Fibroblast of skin of right quadriceps (primary cell): ENCODE data around the gene SLCO2B1.

Experiments used
- DNase-seq: peaks from one replicate; pipeline ENCODE4 v3.0.0-alpha.2; 2013

The SLCO2B1 gene

DNA sequence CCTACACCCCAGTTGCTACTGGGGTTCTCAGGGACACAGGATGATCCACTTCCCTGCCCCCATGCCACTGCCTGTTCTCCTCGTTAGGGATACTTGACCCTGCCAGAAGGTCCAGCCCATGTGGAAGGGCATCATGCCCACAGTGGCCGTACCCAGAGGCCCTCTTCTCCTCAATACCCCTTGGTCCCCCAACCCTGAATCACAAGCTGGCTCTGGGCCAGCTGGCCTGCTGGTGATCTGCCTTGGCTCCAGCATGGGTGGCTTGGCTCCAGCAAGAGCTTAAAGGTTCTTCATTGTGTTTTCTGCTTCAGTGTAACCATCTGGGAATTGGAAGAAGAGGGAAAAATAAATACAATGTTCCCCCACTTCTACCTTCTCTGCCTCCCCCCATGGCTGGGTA is 78.6 kb downstream of the SLCO2B1 start:
- DNase-seq = no peak

DNA sequence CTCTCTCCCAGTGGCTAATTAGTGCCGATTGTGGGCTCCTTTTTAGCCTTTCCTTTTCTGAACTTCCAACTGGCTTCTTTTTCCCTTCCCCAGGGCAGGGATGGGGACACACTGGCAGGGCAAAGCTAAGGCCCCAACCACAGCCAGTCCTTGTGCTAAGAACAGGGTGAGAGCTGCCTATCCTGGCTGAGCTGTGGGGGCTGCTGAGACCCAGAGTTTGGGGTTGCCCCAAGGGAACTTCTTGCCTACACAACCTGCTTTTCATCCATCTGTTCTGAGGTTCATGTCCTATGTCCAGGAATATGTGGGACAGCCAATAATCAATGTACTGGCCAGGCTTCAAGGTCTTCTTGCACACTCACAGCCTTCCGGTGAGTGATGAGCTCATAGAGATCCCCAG is 79.7 kb downstream of the SLCO2B1 start:
- DNase-seq = no peak

DNA sequence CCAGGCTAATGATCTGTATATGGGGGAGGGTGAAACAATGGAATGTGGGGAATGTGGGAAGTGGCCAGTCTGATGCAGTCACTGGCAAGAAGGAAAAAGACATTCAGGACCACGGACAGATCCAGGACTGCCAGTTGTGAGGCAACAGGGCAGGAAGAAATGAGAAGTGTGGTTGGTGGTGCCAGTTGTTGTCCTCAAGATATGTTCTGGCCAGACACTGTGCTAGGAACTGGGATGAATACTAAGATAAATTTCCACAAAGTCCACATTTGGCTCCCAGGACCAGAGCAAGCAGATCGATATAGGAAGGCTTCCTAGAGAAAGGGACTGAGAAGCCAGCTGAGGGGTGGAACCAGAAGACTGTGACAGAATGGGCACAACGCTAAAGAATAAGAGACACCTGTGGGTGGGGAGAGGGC is 82.9 kb downstream of the SLCO2B1 start:
- DNase-seq = peak; percentile 60

DNA sequence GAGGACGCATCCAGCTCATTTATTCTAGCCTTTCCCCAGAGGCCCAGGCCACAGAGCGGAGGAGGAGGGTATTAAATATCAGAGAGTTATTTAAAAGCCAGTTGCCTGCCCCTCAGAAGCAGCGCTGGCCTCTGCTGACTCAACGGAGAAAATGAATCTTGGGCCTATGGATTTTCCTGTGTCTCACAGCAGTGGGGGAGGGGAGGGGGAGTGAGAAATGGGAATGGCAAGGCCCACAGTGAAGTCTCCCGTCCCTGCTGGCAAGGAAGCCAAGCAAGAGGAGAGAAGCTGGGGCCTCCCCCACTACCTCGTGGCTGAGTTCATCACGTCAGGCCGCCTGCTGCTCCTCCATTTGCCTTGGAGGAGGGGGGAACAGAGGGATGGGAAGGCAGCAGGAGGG is 85.2 kb downstream of the SLCO2B1 start:
- DNase-seq = peak; percentile 26

DNA sequence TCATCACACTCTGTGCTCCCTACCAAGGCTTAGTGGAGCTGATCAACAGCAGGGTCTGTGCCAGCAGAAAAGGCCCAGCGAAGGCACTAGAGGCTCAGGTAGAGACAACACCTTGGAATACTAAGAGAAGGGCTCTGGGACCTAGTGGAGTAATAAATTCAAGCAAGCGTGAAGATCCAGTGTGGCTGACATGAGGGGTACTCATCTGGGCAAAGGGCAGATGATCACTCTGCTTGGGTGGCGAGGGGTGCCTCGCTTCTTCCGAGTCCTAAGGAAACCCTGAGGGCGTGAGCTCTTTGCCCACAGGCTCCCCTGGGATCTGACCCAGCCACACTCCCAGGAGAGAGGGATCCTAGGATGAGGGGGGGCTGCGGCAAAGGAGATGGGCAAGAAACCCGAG is 86.1 kb downstream of the SLCO2B1 start:
- no peak for DNase-seq

DNA sequence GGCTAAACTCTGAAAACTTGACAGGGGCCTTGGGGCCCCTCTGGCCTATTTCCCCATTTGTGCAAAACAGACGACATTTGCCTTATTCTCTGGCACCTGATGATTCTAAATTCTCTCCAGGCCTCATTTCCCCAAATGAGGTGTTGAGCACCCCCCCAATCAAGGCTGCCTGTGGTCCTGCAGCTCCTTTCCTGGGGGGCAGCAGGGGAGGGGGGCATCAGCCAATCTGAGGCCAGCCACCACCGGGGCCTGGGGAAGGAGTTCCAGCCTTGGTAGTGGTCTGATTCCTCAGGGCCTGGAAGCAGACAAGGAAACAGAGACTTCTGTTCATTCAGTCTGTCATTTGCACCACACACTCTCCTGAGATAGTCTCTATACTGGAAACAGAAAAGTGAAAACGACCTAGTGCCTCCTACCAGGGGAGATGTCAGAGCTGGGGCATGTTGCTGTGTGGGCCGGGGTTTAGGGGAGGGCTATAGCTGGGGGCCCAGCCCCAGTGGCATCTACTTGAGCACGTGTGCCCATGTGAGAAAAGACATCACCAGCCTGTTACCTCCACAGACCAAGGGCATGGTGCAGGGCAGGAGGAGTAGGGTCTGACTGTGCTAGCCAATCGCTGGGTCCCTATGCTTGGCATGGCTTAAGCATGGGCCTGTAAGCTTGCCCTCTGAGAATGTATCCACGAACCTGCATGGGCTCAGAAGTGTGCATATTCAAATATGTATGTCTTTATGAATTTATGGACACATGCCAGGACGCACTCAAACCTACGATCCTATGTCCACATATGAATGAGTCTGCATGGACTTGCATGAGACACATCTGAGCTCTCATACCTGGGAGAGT is 87.9 kb downstream of the SLCO2B1 start:
- no peak for DNase-seq

DNA sequence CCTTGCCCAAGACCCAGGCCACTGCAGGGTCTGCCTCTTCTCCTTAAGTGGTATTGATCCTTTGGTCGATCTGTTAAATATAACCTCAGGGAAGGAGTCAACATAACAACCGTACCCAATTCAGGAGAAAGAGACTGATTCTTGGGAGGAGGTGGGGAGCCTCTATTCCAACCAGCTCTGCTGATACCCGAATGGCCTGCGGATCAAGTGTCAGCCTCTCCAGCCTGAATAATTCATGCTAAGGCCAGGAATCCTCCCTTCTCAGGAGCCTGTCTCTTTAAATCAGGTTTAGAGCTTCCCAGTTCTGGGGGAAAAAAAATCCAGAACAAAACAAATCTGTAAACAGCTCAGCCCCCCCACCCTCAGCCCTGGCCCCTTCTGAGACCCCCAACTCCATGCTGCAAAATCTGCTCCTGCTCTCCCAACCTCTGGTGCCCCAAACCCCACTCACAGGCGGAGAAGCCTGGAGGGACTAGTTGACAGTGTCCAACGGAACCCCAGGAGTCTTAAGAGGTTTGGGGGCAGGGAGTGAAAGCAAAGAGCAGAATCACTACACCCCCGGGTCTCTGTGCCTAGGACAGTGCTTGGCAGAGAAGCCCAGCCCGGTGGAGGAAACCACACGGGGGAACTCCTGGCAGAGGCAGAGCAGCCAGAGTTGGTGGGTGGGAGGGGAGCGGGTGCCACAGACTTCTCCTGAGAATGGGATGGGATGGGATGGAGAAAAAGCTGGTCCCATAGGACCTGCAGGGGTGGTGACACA is 88.8 kb downstream of the SLCO2B1 start:
- DNase-seq = no peak

DNA sequence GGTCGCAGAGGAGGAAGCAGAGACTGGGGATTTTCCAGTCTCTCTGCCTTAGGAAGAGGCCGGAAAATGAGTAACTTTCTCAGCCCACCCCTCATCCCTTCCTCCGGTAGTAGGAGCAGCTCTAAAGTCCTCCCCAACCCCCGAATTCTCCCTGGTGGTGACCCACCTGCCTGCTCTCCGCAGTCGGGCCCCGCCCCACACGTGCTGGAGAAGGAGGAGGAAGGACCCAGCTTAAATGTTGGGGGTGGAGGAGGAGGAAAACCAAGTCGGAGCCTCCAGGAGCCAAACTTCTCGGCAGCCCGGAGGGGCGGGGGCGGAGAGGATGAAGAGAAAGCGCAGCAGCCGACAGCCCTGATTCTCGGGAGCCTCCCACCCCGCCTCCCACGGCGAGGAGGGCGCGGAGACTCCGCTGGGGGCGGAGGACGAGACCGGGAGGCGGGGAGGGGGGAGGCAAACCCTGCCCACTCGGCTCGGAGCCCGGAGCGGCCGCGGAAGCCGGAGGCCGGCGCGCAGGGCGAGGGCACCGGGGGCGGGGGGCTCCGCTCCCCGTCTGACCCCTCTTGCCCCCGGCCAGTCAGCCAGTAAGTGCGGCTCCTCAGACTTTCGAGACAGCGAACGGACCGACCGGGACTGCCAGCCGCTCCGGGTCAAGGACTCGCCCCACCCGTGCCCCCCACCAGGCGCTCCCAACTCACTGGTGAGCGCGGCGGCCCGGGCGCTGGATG is 89.6 kb downstream of the SLCO2B1 start, which contains the start of gene TPBGL:
TPBGL (plus strand) TSS at position 464 of the 725 bp plus-strand sequence. CDS start 276 bp downstream, outside the sequence.
- no peak for DNase-seq

DNA sequence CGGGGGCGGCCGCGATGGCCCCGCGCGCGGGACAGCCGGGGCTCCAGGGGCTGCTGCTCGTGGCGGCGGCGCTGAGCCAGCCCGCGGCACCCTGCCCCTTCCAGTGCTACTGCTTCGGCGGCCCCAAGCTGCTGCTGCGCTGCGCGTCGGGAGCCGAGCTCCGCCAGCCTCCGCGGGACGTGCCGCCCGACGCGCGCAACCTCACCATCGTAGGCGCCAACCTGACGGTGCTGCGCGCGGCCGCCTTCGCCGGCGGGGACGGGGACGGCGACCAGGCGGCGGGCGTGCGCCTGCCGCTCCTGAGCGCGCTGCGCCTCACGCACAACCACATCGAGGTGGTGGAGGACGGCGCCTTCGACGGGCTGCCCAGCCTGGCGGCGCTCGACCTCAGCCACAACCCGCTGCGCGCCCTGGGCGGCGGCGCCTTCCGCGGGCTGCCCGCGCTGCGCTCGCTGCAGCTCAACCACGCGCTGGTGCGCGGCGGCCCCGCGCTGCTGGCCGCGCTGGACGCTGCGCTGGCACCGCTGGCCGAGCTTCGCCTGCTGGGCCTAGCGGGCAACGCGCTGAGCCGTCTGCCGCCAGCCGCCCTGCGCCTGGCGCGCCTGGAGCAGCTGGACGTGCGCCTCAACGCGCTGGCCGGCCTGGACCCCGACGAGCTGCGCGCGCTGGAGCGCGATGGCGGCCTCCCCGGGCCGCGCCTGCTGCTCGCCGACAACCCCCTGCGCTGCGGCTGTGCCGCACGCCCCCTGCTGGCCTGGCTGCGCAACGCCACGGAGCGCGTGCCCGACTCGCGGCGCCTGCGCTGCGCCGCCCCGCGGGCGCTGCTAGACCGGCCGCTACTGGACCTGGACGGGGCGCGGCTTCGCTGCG is 90.4 kb downstream of the SLCO2B1 start:
- peak; percentile 80 for DNase-seq

DNA sequence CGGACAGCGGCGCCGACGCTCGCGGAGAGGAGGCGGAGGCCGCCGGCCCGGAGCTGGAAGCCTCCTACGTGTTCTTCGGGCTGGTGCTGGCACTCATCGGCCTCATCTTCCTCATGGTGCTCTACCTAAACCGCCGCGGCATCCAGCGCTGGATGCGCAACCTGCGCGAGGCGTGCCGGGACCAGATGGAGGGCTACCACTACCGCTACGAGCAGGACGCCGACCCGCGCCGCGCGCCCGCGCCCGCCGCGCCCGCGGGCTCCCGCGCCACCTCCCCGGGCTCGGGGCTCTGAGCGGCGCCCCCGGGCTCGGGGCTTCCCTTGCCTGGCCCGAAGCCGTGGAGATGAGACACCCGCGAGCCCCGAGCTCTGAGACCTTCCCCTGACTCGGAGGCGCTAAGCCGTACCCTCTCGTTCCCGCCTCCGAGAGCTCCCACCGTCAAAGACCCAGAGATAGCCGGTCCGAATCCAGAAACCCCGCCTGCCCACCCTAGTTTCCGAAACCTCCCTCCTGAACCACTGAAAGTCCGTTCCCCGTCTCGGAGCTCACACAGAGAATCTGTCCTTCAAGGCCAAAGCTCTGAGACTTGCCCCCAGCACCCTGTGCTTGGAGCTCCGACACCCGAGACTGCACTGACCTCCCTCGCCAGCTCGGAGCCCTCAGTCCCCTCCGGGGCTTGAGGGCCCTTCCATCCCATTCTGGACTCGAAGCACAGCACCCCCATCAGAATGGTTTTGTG is 91.2 kb downstream of the SLCO2B1 start:
- no peak for DNase-seq

DNA sequence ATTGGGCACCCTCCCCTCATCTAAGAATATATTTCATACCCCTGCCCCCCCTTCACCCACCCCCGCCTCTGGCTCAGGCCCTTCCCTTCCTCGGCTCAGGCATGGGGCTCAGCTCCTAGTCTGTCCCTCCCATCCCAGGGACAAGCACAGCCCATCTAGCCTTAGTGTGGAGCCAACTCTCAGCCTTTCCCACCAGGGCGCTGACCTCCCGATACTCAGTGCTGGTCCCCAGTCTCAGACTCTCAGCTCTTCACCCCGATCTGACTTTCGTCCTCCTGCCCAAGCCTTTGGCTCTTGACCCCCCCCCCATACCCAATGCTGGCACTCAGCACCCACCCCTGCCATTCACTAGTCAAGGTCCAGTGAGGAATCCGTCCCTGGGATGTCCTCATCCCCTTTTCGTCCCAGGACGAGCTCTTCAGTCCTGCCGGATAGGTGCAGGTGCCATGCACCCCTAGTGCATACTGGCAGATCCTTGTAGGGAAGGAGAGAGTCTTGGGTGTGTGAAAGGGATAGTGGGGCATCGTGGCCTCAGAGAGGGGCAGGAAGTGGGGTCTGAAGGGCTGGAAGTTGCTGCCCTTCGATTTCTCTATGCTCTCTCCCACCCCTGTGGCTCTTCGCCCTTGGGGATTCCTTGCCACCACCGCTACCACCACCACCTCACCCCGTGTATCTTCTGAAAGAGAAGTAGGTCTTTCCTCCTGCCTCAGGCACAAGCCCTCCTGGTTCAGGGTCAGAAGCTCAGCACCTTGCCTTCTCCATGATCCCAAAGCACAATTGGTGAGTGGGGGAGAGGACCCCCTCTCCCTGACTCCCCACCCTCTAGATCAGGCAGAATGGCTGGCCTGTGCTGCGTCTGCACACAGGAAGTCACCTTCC is 92.1 kb downstream of the SLCO2B1 start:
- DNase-seq = no peak

DNA sequence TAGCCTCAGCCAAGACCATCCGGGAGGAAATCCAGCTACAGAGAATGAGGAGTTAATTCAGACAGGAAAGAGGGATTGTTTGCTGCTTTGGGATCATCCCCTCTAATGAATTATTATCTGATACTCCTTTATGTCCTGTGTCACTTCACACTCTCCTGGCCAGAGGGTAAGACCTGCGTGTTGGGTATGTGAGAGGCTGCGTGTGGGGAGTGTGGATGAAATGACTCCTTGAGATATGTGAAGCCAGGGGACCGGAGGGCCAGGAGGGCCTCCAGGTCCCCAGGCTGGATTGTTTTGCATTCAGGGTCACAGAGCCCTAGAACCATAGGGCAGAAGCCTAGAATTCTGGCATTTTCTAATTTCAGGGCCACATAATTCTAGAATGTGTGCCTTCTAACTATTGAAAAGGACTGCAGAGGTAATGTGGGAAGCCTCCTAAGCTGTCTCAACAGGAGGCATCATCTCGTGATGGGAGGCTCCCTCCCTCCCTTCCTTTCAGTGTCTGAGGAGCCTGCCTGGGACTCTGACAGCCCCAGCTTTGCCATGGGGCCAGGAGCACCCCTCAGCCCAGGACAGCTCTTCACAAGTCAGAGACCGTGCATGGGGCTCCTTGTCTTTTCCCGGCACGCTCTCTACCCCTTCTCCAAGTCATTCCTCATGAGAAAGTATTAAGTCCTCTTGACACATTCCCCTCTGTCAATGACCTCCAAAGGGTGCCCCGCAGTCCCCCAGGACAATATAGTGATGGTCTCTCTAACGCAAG is 93.3 kb downstream of the SLCO2B1 start:
- DNase-seq = no peak

DNA sequence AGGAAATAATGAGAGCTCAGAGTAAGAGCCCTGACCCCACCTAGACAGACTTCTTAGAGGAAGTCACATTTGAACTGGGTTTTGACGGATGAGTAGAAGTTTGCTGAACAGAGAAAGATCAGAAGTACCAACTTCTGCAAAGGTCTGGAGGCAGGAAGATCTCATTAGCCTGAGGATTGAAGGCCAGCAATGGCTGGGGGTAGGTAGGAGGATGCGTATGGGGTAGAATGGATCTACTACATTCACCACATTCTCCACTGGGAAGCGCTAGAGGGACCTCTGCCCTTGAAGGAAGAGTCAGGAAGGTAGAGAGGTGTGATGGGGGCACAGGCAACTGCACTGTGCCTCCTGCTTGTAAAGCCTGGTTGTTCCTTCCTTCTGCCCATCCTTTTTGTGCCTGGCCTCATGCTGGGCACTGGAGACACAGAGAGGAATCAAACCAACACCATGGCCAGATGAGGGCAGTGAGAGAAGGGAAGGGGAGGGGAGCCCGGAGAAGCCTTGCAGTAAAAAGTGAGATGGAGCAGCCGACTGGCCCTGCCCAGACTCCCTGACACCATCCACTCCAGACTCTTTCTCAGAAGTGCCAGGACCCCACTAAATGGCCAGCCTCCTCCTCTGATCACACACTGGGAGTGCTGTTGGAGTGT is 94.6 kb downstream of the SLCO2B1 start:
- DNase-seq = no peak

DNA sequence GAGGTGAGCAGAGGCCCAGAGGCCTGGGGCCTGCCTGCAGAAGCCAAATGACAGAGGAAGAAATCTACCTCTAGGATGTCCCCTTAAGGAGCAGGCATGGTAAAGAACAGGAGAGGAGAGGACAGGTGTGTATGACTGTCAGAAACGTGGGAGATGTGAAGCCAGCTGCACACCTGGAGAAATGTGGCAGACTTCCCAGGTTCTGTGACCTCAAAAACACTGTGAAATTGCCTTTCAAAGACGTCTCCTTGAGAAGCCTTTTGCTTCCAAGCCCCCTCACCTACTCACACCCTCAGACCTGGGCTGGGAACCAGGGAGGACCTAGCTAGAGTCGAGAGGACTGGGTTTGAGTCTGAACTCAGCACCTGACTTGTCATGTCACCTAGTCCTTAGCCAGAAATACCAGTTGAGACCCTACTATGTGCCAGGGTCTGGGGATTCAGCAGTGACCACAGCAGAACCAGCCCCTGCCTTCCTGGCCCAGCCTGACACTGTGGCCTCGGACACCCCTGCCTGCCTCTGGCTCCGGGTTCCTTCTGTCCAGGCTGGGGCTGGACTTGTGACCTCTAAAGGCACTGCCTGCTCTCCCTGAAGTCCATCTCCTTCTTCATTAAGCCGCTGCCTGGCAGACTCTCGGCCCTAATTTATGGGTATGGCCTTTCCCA is 95.2 kb downstream of the SLCO2B1 start:
- DNase-seq = no peak

DNA sequence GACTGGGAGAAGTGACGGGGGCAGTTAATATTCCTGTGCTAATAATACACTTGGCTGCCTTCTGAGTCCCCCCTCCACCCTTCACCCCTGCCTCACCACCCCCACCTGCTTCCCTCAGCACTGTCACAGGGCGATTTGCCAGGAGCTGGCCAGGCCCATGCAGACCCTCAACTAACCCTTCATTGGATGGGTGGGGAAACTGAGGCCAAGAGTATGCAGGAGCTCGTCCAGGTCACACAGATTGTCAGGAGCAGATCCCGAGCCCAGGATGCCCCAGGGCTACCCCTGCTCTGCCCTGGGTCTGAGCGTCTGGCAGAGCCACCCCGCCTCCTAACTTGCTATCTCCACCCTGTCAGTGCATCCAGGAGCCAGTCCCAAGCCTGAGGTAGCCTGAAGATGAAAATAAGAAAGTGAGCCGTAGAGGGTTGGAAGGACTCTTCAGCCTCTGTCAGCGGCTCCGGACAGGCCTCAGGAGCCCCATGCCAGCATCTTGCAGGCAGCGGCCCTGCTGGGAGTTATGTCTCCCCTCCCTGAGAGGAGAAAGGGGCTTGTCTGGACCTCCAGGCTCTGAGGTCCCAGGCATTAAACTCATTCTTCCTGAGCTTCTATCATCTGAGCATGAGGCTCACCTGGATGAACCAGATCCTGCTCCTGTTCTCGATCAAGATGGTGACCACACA is 95.9 kb downstream of the SLCO2B1 start:
- no peak for DNase-seq

DNA sequence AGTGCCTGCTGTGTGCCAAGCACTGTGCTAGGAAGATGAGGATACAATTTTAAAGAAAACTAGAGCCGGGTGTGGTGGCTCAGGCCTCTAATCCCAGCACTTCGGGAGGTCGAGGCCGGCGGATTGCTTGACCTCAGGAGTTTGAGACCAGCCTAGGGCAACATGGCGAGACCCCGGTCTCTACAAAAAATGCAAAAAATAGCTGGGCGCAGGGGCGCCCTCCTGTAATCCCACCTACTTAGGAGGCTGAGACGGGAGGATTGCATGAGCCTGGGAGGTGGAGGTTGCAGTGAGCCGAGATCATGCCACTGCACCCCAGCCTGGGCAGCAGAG is 98.0 kb downstream of the SLCO2B1 start:
- no peak for DNase-seq

DNA sequence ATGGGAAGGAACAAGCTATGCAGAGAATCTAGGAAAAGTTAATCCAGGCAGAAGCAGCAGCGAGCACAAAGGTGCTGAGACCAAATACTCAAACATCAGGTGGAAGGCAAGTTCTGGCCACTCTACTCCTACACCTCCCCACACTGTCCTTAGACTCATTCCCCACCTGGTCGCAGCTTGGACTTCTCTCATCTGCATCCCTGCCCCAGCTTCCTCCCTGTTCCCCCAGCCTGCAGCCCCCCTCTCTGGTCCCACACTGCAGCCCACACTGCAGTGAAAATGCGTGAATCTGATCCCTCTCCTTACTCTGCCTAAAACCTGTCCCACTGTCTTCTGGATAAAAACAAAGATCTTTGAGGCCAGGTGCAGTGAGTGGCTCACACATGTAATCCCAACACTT is 98.8 kb downstream of the SLCO2B1 start:
- DNase-seq = no peak

DNA sequence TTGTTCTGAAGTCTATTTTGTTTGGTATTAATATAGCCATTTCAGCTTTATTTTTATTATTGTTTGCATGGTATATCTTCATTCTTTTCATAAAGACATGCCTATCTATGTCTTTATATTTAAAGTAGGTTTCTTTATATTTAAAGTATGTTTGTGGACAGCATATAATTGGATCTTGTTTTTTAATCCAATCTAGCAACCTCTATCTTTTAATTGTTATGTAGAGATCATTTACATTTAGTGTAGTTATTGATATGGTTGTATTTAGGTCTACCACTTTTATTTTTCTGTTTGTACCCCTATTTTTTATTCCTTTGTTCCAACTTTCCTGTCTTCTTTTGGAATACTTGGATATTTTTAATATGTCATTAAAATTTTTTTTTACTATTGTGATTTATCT is 103.4 kb downstream of the SLCO2B1 start:
- DNase-seq = no peak
